Upper lobe of left lung (tissue), 4 donors: ENCODE data around the gene CRIP1.

Source experiments
- POLR2A ChIP-seq, 4 donors: fragments of 450-650 bp; IDR thresholded peaks; one replicate each; pipeline ENCODE4 v1.5.1; 2016 to 2017; ENCODE audit warnings: antibody characterized with exemption in 4 of 4, mild to moderate bottlenecking in 2 of 4
- TF ChIP-seq, protein P1 (sequence below), 6 experiments: fragments of 450-650 bp in 4 of 6; fragments of 200-600 bp in 2 of 6; sonication (generic) in 2 of 6; IDR thresholded peaks; one replicate each; pipeline ENCODE4 v1.5.1; 2016 to 2019; ENCODE audit warnings: antibody characterized with exemption in 6 of 6

DNA sequence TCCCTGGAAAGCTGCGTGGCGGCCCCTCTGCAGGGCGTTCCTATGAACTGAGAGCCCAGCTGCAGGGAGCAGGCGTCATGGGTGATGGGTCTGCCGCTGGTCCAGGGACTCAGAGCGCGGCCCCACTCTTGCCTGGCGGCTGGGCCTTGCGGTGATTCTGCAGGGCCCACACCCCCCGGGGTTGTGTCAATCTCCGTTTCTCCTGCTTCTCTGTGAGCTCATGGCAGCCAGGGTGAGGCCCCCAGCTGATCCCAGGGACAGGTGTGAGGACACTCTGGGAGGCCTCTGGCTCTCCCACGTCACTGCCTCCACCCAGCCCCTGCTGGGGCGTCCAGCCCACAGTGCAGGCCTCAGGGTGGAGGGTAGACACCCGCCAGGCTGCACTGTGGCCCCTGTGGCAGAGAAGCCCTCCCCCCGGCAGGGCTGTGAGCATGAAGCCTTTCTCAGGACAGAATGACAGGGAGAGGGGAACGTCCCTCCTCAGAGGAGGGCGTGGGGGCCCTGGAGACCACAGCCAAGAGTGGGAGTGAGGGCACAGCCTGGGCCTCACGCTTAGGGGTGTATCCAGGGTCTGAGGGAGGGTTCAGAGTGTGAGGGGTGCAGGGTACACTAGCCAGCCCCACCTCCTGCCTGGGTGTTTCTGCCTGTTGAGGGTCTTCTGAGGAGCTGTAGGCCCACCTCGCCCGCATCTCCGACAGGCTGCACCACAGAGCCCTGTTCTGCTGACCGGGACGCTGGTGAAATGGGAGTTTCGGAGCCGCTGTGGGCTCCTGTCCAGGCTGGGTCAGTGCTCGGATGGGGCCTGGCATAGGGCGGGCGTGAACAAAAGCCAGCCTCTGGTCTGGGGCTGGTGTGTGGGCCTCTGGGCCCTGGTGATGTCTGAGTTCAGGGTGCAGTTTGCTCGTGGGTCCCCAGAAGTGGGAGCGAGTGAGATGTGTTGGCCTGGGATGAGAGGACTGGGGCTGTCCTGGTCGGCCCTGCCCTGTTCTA is 38.7 kb upstream of the CRIP1 start:
- TF ChIP-seq, protein P1, sequence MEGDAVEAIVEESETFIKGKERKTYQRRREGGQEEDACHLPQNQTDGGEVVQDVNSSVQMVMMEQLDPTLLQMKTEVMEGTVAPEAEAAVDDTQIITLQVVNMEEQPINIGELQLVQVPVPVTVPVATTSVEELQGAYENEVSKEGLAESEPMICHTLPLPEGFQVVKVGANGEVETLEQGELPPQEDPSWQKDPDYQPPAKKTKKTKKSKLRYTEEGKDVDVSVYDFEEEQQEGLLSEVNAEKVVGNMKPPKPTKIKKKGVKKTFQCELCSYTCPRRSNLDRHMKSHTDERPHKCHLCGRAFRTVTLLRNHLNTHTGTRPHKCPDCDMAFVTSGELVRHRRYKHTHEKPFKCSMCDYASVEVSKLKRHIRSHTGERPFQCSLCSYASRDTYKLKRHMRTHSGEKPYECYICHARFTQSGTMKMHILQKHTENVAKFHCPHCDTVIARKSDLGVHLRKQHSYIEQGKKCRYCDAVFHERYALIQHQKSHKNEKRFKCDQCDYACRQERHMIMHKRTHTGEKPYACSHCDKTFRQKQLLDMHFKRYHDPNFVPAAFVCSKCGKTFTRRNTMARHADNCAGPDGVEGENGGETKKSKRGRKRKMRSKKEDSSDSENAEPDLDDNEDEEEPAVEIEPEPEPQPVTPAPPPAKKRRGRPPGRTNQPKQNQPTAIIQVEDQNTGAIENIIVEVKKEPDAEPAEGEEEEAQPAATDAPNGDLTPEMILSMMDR (IDR thresholded peaks at IDR 0.05), result no peak
- no peak for TF ChIP-seq POLR2A (IDR thresholded peaks at IDR 0.05)
